Astrocyte of the cerebellum (primary cell): ENCODE measurements around the gene ITGA2.

Experiments
- DNase-seq: peaks from one replicate; pipeline ENCODE4 v3.0.0-alpha.2; 2011; ENCODE audit warnings: low read depth
- H3K4me3 ChIP-seq: 2 replicates; pipeline ENCODE4 v1.5.1; 2011; ENCODE audit warnings: mild to moderate bottlenecking, low read depth, low read length, moderate library complexity
- CTCF ChIP-seq: IDR thresholded peaks from 2 replicates; pipeline ENCODE4 v1.5.1; 2012; ENCODE audit warnings: low read length, low read depth, moderate library complexity, mild to moderate bottlenecking; ENCODE audit errors: missing control alignments
- in situ Hi-C: cut with HindIII; loops from 2 replicates; pipeline ENCODE4 v1.10.0; 2017; ENCODE audit warnings: low sequenced_read_pairs

ITGA2 gene

GRCh38 chr5:53068291-53068836, 79.2 kb downstream of the ITGA2 start:
- TF ChIP-seq CTCF: no peak
- H3K4me3 ChIP-seq: no peak overlapping the region
- no peak for DNase-seq
- in situ Hi-C loops: no loop called here

DNA sequence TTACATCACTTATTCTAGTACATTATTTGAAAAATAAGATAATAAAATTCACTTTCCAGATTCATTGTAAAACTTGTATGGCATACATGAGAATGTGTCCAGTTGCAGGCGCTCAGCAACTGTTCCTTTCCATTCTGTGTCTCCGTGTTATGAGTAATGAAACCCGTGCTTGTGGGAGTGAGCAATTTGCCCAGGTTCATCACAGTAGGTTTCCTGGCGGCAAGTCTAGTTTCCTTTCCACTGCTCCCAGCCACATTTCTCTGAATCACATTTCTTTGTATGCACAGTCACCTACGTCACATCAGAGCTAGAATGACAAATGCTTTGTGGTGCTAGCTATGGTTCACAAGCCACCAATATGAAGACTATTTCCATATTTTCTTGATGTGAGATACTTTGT, 80.5 kb downstream of the ITGA2 start:
- in situ Hi-C loops: no loop called here
- DNase-seq: peak; percentile 95
- no peak overlapping the region for H3K4me3 ChIP-seq
- no peak for TF ChIP-seq CTCF

GRCh38 chr5:53071298-53071697, 82.1 kb downstream of the ITGA2 start:
- no peak overlapping the region for H3K4me3 ChIP-seq
- no peak for TF ChIP-seq CTCF
- DNase-seq: no peak
- in situ Hi-C loops: no loop called here

DNA sequence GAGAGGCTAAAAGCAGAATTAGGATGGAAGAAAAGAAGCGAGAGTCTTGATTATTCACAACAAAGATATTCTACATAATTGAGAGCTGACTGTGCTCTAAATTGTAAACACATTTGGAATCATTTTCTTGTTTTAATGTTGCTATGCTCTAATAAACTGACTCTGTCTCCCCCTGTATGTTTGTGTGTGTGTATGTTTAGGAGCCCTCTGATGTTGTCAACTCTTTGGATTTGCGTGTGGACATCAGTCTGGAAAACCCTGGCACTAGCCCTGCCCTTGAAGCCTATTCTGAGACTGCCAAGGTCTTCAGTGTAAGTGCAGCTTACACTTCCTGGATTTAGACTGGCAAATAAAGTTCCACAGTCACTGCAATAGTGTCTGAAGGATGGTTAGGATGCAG, 82.6 kb downstream of the ITGA2 start:
- in situ Hi-C loops: no loop called here
- no peak for DNase-seq
- TF ChIP-seq CTCF: no peak
- H3K4me3 ChIP-seq: no peak overlapping the region

DNA sequence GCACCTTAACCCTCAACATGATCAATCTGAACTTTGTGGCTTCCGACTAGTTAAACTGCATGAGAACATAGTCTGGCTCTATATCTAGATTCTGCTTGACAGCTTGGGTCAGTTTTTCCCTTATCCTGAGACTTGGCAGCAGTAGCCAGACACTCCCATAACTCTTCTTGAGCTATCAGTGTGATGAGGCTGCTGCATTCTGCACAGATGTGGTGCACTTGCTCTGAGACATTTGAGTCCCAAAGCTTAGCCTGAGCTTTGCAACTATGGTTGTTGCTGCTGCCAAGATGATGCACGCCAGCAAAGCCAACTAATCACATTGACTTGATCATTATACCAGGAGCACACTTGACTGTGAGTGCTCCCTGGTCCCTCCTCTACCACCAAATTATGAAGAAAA, 84.2 kb downstream of the ITGA2 start:
- in situ Hi-C loops: no loop called here
- DNase-seq: no peak
- TF ChIP-seq CTCF: no peak
- no peak overlapping the region for H3K4me3 ChIP-seq

- in situ Hi-C loops: no loop called here
- DNase-seq: no peak
- TF ChIP-seq CTCF: no peak
Measured at GRCh38 chr5:53076014-53076583, 86.9 kb downstream of the ITGA2 start.

More at GRCh38 chr5:53076014-53076583, 86.9 kb downstream of the ITGA2 start:
- no peak overlapping the region for H3K4me3 ChIP-seq
